ENCODE results near the gene GPRC5C. TPM values are rescaled to one million over a fixed set of nuclear protein-coding genes. Genes with fewer than 3 reads are reported as not detected.

Gene GPRC5C
- total RNA-seq, 1 donor from 2014 or later = 80.3 TPM

DNA sequence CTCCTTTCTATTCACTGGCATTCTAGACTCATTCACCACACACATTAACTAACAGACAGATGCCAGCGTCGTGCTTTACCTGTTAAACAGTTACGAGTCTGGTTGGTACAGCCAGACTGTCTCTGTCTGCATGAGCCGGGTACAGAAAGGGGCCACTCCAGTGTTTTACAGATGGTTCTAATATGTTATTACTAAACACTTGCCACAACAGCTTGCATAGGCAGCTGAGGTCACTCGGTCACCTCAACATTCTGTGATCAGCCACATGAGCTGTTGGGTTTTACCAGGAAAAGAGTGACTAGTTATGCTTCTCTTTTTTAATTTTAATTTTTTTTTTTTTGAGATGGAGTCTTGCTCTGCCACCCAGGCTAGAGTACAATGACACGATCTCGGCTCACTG lies 59.7 kb downstream of the GPRC5C start:
- Histone ChIP-seq H3K36me3 (ENCODE audit: control insufficient read depth, insufficient read depth, low read length) (no peaks in the 10 kb centered on the region), H3K27me3 (ENCODE audit: control insufficient read depth, insufficient read depth, low read length) (peaks cover 6% of the 10 kb centered on the region), H3K4me3 (ENCODE audit: low read depth, low read length) (no peak overlapping the region)
- DNase-seq (ENCODE audit: low read depth) = no peak
- TF ChIP-seq, protein P1, sequence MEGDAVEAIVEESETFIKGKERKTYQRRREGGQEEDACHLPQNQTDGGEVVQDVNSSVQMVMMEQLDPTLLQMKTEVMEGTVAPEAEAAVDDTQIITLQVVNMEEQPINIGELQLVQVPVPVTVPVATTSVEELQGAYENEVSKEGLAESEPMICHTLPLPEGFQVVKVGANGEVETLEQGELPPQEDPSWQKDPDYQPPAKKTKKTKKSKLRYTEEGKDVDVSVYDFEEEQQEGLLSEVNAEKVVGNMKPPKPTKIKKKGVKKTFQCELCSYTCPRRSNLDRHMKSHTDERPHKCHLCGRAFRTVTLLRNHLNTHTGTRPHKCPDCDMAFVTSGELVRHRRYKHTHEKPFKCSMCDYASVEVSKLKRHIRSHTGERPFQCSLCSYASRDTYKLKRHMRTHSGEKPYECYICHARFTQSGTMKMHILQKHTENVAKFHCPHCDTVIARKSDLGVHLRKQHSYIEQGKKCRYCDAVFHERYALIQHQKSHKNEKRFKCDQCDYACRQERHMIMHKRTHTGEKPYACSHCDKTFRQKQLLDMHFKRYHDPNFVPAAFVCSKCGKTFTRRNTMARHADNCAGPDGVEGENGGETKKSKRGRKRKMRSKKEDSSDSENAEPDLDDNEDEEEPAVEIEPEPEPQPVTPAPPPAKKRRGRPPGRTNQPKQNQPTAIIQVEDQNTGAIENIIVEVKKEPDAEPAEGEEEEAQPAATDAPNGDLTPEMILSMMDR (IDR thresholded peaks at IDR 0.05; ENCODE audit: insufficient read depth, low read length, poor library complexity, severe bottlenecking) = no peak

DNA sequence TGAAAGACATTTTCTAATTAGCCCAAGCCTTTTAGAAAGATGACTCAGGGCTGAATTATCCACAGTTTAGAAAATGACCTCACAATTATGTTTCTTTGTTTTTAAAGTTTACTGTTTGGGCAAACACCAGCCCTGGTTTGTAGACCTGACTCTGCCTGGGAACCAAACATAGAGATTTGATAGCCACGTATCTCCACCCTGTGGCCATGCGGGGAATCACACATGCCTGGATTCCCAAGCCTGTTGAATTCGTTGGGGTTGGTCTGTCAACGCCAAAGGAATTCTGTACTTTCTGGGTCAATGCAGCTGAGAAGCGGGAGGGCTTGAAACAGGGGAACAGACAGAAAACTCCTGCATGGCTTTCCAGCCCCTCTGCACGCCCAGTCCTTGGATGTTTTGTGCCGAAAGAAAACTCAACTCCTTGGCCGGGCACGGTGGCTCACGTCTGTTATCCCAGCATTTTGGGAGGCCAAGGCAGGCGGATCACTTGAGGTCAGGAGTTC lies 61.5 kb downstream of the GPRC5C start:
- Histone ChIP-seq H3K4me3 (ENCODE audit: low read depth, low read length) (no peak overlapping the region), H3K36me3 (ENCODE audit: control insufficient read depth, insufficient read depth, low read length) (no peaks in the 10 kb centered on the region), H3K27me3 (ENCODE audit: control insufficient read depth, insufficient read depth, low read length) (peaks cover 6% of the 10 kb centered on the region)
- TF ChIP-seq, protein P1 (IDR thresholded peaks at IDR 0.05; ENCODE audit: insufficient read depth, low read length, poor library complexity, severe bottlenecking) = peak; percentile 93
- DNase-seq (ENCODE audit: low read depth) = no peak

Other genes starting within 250 kb of the GPRC5C start
- 487 and 584 TPM in 2 replicates for gene RPL38, start 228.4 kb upstream of the GPRC5C start, total RNA-seq
- 1.1 and 1.8 TPM in 2 replicates for gene TTYH2, start 218.5 kb upstream of the GPRC5C start, total RNA-seq
- gene DNAI2, start 157.9 kb upstream of the GPRC5C start, total RNA-seq = not detected in 2 replicates
- not detected in 2 replicates for gene KIF19, start 105.9 kb upstream of the GPRC5C start, total RNA-seq
- not detected in 2 replicates for gene BTBD17, start 70.2 kb upstream of the GPRC5C start, total RNA-seq
- not detected in 2 replicates for gene GPR142, start 64.6 kb upstream of the GPRC5C start, total RNA-seq
- not detected in 2 replicates for gene CD300A, start 34.5 kb downstream of the GPRC5C start, total RNA-seq
- gene CD300LB, start 99.4 kb downstream of the GPRC5C start, total RNA-seq = 0.07 TPM in 1 of 2 replicates, not detected in the other
- gene CD300C, start 114.0 kb downstream of the GPRC5C start, total RNA-seq = 0.21 TPM in 1 of 2 replicates, not detected in the other
- gene CD300H, start 135.4 kb downstream of the GPRC5C start, total RNA-seq = not detected in 2 replicates
- gene CD300LD, start 160.2 kb downstream of the GPRC5C start, total RNA-seq = not detected in 2 replicates
- not detected in 2 replicates for gene CD300E, start 191.7 kb downstream of the GPRC5C start, total RNA-seq